HEK293 (cell line): ENCODE results near the gene ADCY3.

Experiments
- CTCF ChIA-PET: fragments of 350-600 bp; formaldehyde crosslinking; extraction: SDS; loops from one replicate; lab custom pipeline; 2021; ENCODE audit warnings: antibody characterized with exemption; lab: Yijun Ruan, JAX
- POLR2A ChIA-PET: fragments of 300-600 bp; formaldehyde crosslinking; extraction: SDS; loops from one replicate; lab custom pipeline; 2020; ENCODE audit warnings: antibody characterized with exemption, inconsistent platforms; lab: Yijun Ruan, JAX
- H3K27ac ChIP-seq: fragments of 200-500 bp; sonication (Bioruptor generic); 2 replicates; pipeline ENCODE4 v1.5.1; 2014; ENCODE audit warnings: low read depth, low read length, control low read depth, inconsistent platforms; ENCODE audit errors: extremely low read depth
- H3K36me3 ChIP-seq, 2 experiments: fragments of 200-500 bp in 1 of 2; sonication (Bioruptor generic) in 1 of 2; 1 replicate in 1 of 2; 2 replicates in 1 of 2; pipeline ENCODE4 v1.5.1; 2014 to 2017; ENCODE audit warnings: inconsistent platforms in 2 of 2, low read length in 2 of 2; ENCODE audit not compliant: control insufficient read depth in 2 of 2, insufficient read depth in 1 of 2
- H3K4me1 ChIP-seq: fragments of 200-500 bp; sonication (Bioruptor generic); 2 replicates; pipeline ENCODE4 v1.5.1; 2014; ENCODE audit warnings: mild to moderate bottlenecking, low read length, inconsistent platforms; ENCODE audit not compliant: control insufficient read depth, insufficient read depth
- H3K4me3 ChIP-seq: 2 replicates; pipeline ENCODE4 v1.5.1; 2011; ENCODE audit warnings: low read depth, mild to moderate bottlenecking, control low read depth, low read length, moderate library complexity
- H3K9me3 ChIP-seq: fragments of 200-500 bp; sonication (Bioruptor generic); 2 replicates; pipeline ENCODE4 v1.5.1; 2014; ENCODE audit warnings: low read depth, low read length, inconsistent platforms; ENCODE audit not compliant: control insufficient read depth, insufficient read depth
- IKZF3 ChIP-seq: fragments of 450-650 bp; IDR thresholded peaks from 2 replicates; pipeline ENCODE4 v1.5.0; 2018; ENCODE audit warnings: missing biosample characterization, mild to moderate bottlenecking, missing genetic modification characterization, moderate library complexity
- PATZ1 ChIP-seq: fragments of 450-650 bp; formaldehyde crosslinking; IDR thresholded peaks from 2 replicates; pipeline ENCODE4 v1.5.1; 2016; ENCODE audit warnings: missing biosample characterization, missing genetic modification characterization
- PRDM1 ChIP-seq: fragments of 450-650 bp; formaldehyde crosslinking; IDR thresholded peaks from 2 replicates; pipeline ENCODE4; 2016; ENCODE audit warnings: missing biosample characterization, missing genetic modification characterization
- PRDM10 ChIP-seq: fragments of 450-650 bp; formaldehyde crosslinking; IDR thresholded peaks from 2 replicates; pipeline ENCODE4 v1.5.1; 2016; ENCODE audit warnings: missing biosample characterization, missing genetic modification characterization
- TRIM28 ChIP-seq: IDR thresholded peaks from 2 replicates; pipeline ENCODE4 v1.6.1; 2011; ENCODE audit warnings: low read length, control low read depth, borderline replicate concordance
- ZBTB10 ChIP-seq: fragments of 450-650 bp; formaldehyde crosslinking; IDR thresholded peaks from 2 replicates; pipeline ENCODE4 v1.5.1; 2016; ENCODE audit warnings: missing biosample characterization, missing genetic modification characterization
- ZNF18 ChIP-seq: fragments of 450-650 bp; formaldehyde crosslinking; IDR thresholded peaks from 2 replicates; pipeline ENCODE4 v1.5.1; 2016; ENCODE audit warnings: missing biosample characterization, missing genetic modification characterization
- ZNF221 ChIP-seq: fragments of 450-650 bp; formaldehyde crosslinking; IDR thresholded peaks from 2 replicates; pipeline ENCODE4 v1.5.1; 2017; ENCODE audit warnings: missing biosample characterization, missing genetic modification characterization, borderline replicate concordance
- ZNF248 ChIP-seq: fragments of 450-650 bp; formaldehyde crosslinking; IDR thresholded peaks from 2 replicates; pipeline ENCODE4 v1.5.1; 2017; ENCODE audit warnings: missing biosample characterization, missing genetic modification characterization
- ZNF501 ChIP-seq: fragments of 450-650 bp; formaldehyde crosslinking; IDR thresholded peaks from 2 replicates; pipeline ENCODE4 v1.5.1; 2016; ENCODE audit warnings: missing biosample characterization, missing genetic modification characterization
- ZNF548 ChIP-seq: fragments of 450-650 bp; formaldehyde crosslinking; IDR thresholded peaks from 2 replicates; pipeline ENCODE4 v1.5.1; 2016; ENCODE audit warnings: missing biosample characterization, missing genetic modification characterization
- ZNF626 ChIP-seq: fragments of 450-650 bp; sonication (Bioruptor Pico); formaldehyde crosslinking; IDR thresholded peaks from 2 replicates; pipeline ENCODE4 v1.5.1; 2018; ENCODE audit warnings: missing biosample characterization, missing genetic modification characterization, inconsistent platforms
- ZNF660 ChIP-seq: fragments of 450-650 bp; IDR thresholded peaks from 2 replicates; pipeline ENCODE4 v1.5.1; 2018; ENCODE audit warnings: missing biosample characterization, mild to moderate bottlenecking, missing genetic modification characterization
- ZNF776 ChIP-seq: fragments of 450-650 bp; formaldehyde crosslinking; IDR thresholded peaks from 2 replicates; pipeline ENCODE4 v1.5.0; 2017; ENCODE audit warnings: missing biosample characterization, missing genetic modification characterization, borderline replicate concordance
- TF ChIP-seq, protein P1 (sequence below): fragments of 450-650 bp; formaldehyde crosslinking; optimal IDR thresholded peaks from 2 replicates; pipeline ENCODE3; 2016; ENCODE audit warnings: missing biosample characterization, mild to moderate bottlenecking, missing genetic modification characterization
- TF ChIP-seq, protein P2 (sequence below): fragments of 450-650 bp; formaldehyde crosslinking; IDR thresholded peaks from 2 replicates; pipeline ENCODE4 v1.5.1; 2017; ENCODE audit warnings: missing biosample characterization, missing genetic modification characterization

Gene ADCY3

GRCh38 chr2:24793761-24794435 is 126.1 kb downstream of the ADCY3 start:
- Histone ChIP-seq H3K36me3 (peaks cover 23 to 47% of the 10 kb centered on the region in 2 experiments), H3K9me3 (no peaks in the 10 kb centered on the region), H3K27ac (peak overlapping the region; percentile 90), H3K4me1 (peaks cover 9% of the 10 kb centered on the region; the same call in 1 of the 2 replicates), H3K4me3 (peak overlapping the region; percentile 99)
- TF ChIP-seq PRDM10 (tag by site-specific recombination) (peak; percentile 97), IKZF3 (tag by site-specific recombination) (0 out of 2 replicates have a peak, but pooled peaks have one; percentile 10), ZNF248 (tag by site-specific recombination) (no peak), ZNF776 (tag by site-specific recombination) (no peak), TRIM28 (peak; percentile 31; the same call in 1 of the 2 replicates)
- TF ChIP-seq, protein P1, sequence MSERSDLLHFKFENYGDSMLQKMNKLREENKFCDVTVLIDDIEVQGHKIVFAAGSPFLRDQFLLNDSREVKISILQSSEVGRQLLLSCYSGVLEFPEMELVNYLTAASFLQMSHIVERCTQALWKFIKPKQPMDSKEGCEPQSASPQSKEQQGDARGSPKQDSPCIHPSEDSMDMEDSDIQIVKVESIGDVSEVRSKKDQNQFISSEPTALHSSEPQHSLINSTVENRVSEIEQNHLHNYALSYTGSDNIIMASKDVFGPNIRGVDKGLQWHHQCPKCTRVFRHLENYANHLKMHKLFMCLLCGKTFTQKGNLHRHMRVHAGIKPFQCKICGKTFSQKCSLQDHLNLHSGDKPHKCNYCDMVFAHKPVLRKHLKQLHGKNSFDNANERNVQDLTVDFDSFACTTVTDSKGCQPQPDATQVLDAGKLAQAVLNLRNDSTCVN (tag by site-specific recombination): peak; percentile 1
- TF ChIP-seq, protein P2, sequence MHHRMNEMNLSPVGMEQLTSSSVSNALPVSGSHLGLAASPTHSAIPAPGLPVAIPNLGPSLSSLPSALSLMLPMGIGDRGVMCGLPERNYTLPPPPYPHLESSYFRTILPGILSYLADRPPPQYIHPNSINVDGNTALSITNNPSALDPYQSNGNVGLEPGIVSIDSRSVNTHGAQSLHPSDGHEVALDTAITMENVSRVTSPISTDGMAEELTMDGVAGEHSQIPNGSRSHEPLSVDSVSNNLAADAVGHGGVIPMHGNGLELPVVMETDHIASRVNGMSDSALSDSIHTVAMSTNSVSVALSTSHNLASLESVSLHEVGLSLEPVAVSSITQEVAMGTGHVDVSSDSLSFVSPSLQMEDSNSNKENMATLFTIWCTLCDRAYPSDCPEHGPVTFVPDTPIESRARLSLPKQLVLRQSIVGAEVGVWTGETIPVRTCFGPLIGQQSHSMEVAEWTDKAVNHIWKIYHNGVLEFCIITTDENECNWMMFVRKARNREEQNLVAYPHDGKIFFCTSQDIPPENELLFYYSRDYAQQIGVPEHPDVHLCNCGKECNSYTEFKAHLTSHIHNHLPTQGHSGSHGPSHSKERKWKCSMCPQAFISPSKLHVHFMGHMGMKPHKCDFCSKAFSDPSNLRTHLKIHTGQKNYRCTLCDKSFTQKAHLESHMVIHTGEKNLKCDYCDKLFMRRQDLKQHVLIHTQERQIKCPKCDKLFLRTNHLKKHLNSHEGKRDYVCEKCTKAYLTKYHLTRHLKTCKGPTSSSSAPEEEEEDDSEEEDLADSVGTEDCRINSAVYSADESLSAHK (tag by site-specific recombination): peak; percentile 29; the same call in 1 of the 2 replicates
- CTCF ChIA-PET: interaction anchor here (0.8 kb wide), 1 partner anchor 179 kb away, joined by 4 read pairs; no protein-coding TSS in a partner anchor
- POLR2A ChIA-PET: interaction anchor here (0.9 to 1.5 kb wide), 3 partner anchors 181 to 384 kb away, joined by 3 to 7 read pairs (median 3); partner anchors contain the start of gene NCOA1

DNA sequence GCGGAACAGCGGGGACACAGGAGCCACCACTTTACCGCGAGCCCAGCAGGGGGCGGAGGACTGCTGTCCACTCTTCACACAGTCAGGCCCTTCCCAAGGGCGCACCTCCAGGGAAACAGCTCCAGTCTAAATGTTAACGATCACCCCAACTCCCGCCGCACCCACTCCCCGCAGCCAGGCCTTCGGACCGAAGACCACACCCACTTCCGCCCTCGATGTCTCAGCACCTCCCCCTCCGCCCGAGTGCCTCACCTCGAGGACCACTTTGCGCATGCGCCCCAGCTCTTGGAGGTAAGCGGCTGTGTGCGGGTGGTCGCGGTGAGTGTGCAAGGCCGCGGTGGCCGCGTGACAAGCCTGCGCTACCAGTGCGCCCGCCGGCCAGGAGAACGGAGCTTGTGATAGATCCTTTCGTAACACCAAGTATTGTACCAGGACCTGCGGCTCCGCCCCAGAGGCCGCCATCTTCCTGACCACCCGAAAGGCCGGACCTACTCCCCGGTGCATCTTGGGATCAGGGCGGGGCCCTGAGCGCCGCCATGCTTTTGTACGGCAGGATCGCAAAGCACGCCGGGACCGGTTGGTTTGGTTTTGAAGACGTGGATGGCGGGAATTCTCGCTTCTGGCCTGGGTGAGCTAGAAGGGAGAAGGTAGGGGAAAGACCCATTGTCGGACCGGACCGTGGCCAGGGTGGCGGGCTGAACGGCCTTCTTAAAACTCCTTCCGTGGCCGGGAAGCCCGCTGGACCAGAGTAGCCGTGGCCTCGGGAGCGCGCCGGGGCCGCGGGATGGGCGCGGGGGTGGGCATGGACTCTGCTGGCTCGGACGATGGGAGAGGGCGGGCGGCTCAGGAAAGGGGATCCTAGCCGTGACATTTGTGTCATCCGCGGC is 126.9 kb downstream of the ADCY3 start, which contains the start of the genes CENPO and PTRHD1:
Gene CENPO, plus strand, starts transcription at position 552 of the 887 bp plus-strand sequence. CDS start 495 bp downstream, outside the sequence.
Gene PTRHD1, minus strand, starts transcription at position 518 of the 887 bp plus-strand sequence. Its CDS starts 14 bp downstream, at position 504.
- Histone ChIP-seq H3K9me3 (no peaks in the 10 kb centered on the region), H3K36me3 (peaks cover 15 to 47% of the 10 kb centered on the region in 2 experiments), H3K4me3 (peak within 1 kb of the TSS; percentile 99), H3K27ac (peak within 1 kb of the TSS; percentile 90), H3K4me1 (peaks cover 9% of the 10 kb centered on the region; the same call in 1 of the 2 replicates)
- ChIA-PET POLR2A (interaction anchor here (0.5 to 1.5 kb wide), 11 partner anchors 13 to 717 kb away, joined by 3 to 7 read pairs (median 4); partner anchors contain the start of genes NCOA1 and SF3B6), CTCF (interaction anchor here (0.6 to 2.7 kb wide), 11 partner anchors 14 to 371 kb away, joined by 3 to 15 read pairs (median 4); no protein-coding TSS in a partner anchor)
- TF ChIP-seq PATZ1 (tag by site-specific recombination): peak; percentile 74
- no peak for TF ChIP-seq PRDM1
- TF ChIP-seq ZNF501 (tag by site-specific recombination): peak; percentile 30; the same call in 1 of the 2 replicates
- no peak for TF ChIP-seq ZNF548 (tag by site-specific recombination)
- TF ChIP-seq ZNF660 (tag by site-specific recombination): no peak; the same call in 1 of the 2 replicates
- no peak for TF ChIP-seq ZNF626 (tag by site-specific recombination)
- no peak for TF ChIP-seq ZNF221 (tag by site-specific recombination)
- peak; percentile 81 for TF ChIP-seq ZBTB10 (tag by site-specific recombination)
- TF ChIP-seq ZNF18 (tag by site-specific recombination): no peak
